ENCODE measurements around the gene USP10. TPM values are rescaled to one million over a fixed set of nuclear protein-coding genes. Genes with fewer than 3 reads are reported as not detected.

USP10 gene
- total and polyA plus RNA-seq, 12 donors = 17.5 to 82.9 (median 62.8) TPM

- H3K9me3 ChIP-seq = no peaks in the 10 kb centered on the region
- TF ChIP-seq CTCF (IDR thresholded peaks at IDR 0.05) = no peak
- DNase-seq (no peak), ATAC-seq (no peak)
- H3K4me1 ChIP-seq = peaks cover 0 to 63% (median 19%) of the 10 kb centered on the region in 9 donors
- no peak overlapping the region for H3K27ac ChIP-seq
- H3K4me3 ChIP-seq = no peak overlapping the region
- WGBS, 2 donors = 85 to 89% methylated on average over 6 of the region's 6 CpGs
- intact Hi-C loops (cut with DNase I) = loop anchor here in 5 of 10 donors (5.0 to 10.0 kb wide), 3 partner anchors 201 to 334 kb away; no protein-coding TSS in a partner anchor
- H3K36me3 ChIP-seq = peaks cover 0 to 20% (median 0%) of the 10 kb centered on the region in 9 donors
- H3K27me3 ChIP-seq = no peaks in the 10 kb centered on the region
These were observed 51.4 kb downstream of the USP10 start for GRCh38 chr16:84751241-84751640.

GRCh38 chr16:84751947-84752346 lies 52.1 kb downstream of the USP10 start:
- Histone ChIP-seq H3K27ac (peak overlapping the region in 1 of 10 donors; percentile 22), H3K36me3 (peaks cover 0 to 13% (median 0%) of the 10 kb centered on the region in 9 donors), H3K9me3 (no peaks in the 10 kb centered on the region), H3K27me3 (no peaks in the 10 kb centered on the region), H3K4me1 (peaks cover 0 to 63% (median 19%) of the 10 kb centered on the region in 9 donors), H3K4me3 (no peak overlapping the region)
- no peak for TF ChIP-seq CTCF (IDR thresholded peaks at IDR 0.05)
- no peak for ATAC-seq
- DNase-seq = no peak
- intact Hi-C loops (cut with DNase I) = loop anchor here in 7 of 10 donors (2.0 to 10.0 kb wide), 4 partner anchors 200 to 333 kb away; no protein-coding TSS in a partner anchor

DNA sequence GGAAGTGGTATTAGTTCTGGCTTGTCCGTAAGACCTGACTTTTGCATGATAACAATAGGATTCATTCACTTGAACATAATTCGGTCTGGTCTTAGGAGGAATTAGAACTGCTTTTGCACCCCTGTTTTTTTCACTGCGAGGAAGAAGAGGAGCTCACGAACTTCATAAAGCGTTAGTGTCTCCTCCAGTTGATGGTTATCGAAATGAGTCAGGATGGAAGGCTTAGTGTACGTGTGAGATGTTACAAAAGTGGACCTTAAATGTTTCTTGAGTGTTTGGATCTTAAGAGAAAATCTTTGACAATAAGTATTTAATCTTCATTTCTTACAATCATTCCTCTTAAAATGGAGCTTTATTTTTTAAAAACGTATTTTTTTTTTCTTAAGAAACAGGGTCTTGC lies 52.8 kb downstream of the USP10 start:
- no peak for DNase-seq
- peaks cover 0 to 63% (median 19%) of the 10 kb centered on the region in 9 donors for H3K4me1 ChIP-seq
- H3K27me3 ChIP-seq = no peaks in the 10 kb centered on the region
- WGBS, 2 donors = 92 to 95% methylated on average over 8 of the region's 8 CpGs
- no peak overlapping the region for H3K4me3 ChIP-seq
- H3K9me3 ChIP-seq = no peaks in the 10 kb centered on the region
- no peak for ATAC-seq
- intact Hi-C loops (cut with DNase I) = loop anchor here in 7 of 10 donors (2.0 to 10.0 kb wide), 4 partner anchors 200 to 332 kb away; no protein-coding TSS in a partner anchor
- no peak overlapping the region for H3K27ac ChIP-seq
- no peak for TF ChIP-seq CTCF (IDR thresholded peaks at IDR 0.05)
- peaks cover 0 to 7% (median 0%) of the 10 kb centered on the region in 9 donors for H3K36me3 ChIP-seq

DNA sequence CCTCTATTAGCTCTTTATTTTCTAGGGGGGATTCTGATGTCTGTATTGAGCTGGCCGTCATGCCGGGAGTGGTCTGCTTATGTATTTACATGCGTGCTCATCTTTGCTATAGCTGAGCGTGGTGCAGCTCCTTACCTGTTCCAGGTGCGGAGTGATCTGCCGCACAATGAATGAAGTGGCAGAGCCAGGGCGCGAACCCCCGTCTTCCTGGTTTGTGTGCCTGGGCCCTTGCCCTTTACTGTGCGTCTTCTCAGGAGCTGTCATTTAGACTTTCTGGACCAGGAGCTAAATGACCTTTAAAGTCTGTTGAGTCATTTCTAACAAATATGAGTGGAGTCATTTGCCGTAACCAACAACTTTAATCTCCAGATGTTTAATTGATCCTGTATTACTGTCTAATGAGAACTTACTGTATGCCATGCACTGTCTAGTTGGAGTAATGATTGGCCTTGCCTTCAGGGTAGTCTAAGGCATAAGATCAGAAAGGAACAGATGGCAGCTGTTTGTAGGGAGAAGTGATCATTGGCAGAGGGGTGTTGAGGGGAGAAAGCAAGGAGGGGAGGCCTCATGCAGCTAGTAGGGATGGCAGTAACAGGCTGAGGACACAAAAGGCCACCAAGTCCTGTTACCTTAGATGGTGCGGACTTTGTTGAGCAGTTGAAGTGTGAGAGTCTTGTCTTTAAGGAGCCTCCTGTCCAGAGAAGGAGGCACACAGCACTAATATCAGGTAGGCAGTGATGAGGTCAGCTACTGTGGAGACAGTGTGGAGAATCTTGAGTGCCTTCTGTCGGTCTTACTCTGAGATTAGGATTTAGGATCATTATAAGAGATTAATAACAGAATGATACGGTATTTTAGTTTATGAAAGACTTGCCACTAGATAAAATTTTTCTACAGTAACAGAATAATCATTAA lies 53.9 kb downstream of the USP10 start:
- TF ChIP-seq CTCF (IDR thresholded peaks at IDR 0.05) = no peak
- H3K9me3 ChIP-seq = no peaks in the 10 kb centered on the region
- peaks cover 0 to 8% (median 0%) of the 10 kb centered on the region in 9 donors for H3K36me3 ChIP-seq
- no peak overlapping the region for H3K4me3 ChIP-seq
- 90 to 91% methylated on average over 14 of the region's 14 CpGs for WGBS, 2 donors
- no peak overlapping the region for H3K27ac ChIP-seq
- H3K27me3 ChIP-seq = no peaks in the 10 kb centered on the region
- peaks cover 0 to 73% (median 24%) of the 10 kb centered on the region in 9 donors for H3K4me1 ChIP-seq
- ATAC-seq = peak in 2 of 8 donors; percentile 12 to 39
- DNase-seq = no peak
- intact Hi-C loops (cut with DNase I) = loop anchor here (1.0 to 10.0 kb wide), 7 partner anchors 199 to 331 kb away; no protein-coding TSS in a partner anchor

Data from heart right ventricle (tissue), 16 donors.